CD4-positive, alpha-beta T cell (primary cell): ENCODE measurements around the gene EIF1AX. TPM values are rescaled to one million over a fixed set of nuclear protein-coding genes. Genes with fewer than 3 reads are reported as not detected.

ENCODE experiments used
- ATAC-seq: fragments of 200-7000 bp; cut with Tn5 transposase; one replicate; pipeline ENCODE4 v1.10.0; 2022; ENCODE audit warnings: mild to moderate bottlenecking; ENCODE audit not compliant: poor library complexity
- CTCF ChIA-PET: fragments of 350-600 bp; sonication (Branson Sonifier 250); formaldehyde crosslinking; loops from one replicate; lab custom pipeline; 2021; ENCODE audit warnings: antibody characterized with exemption, inconsistent platforms; lab: Charles Lee
- POLR2A ChIA-PET: fragments of 350-600 bp; sonication (Branson Sonifier 250); formaldehyde crosslinking; loops from one replicate; lab custom pipeline; 2021; ENCODE audit warnings: antibody characterized with exemption, inconsistent platforms; lab: Charles Lee
- DNase-seq, 14 experiments: peaks; one replicate each; pipeline ENCODE4 v3.0.0-alpha.2; 2013 to 2020; ENCODE audit warnings: mixed read lengths in 2 of 14
- H3K27ac ChIP-seq, 2 donors: one replicate each; pipeline versions ENCODE4 v1.5.1 to v1.7.0; 2013; ENCODE audit warnings: low read length in 2 of 2, low read depth in 1 of 2, mild to moderate bottlenecking in 1 of 2
- H3K27me3 ChIP-seq, 2 experiments: 1 replicate in 1 of 2; 2 replicates in 1 of 2; pipeline versions ENCODE4 v1.6.1 to v1.7.0; 2013; ENCODE audit warnings: low read length in 2 of 2, control low read depth in 1 of 2, mild to moderate bottlenecking in 1 of 2, moderate library complexity in 1 of 2; ENCODE audit not compliant: insufficient read depth in 2 of 2, control insufficient read depth in 1 of 2
- H3K36me3 ChIP-seq: one replicate; pipeline ENCODE4 v1.6.1; 2013; ENCODE audit warnings: low read length, control low read depth; ENCODE audit not compliant: insufficient read depth
- H3K4me1 ChIP-seq: one replicate; pipeline ENCODE4 v1.6.1; 2013; ENCODE audit warnings: low read length, control low read depth; ENCODE audit not compliant: insufficient read depth
- H3K4me3 ChIP-seq: one replicate; pipeline ENCODE4 v1.5.1; 2013; ENCODE audit warnings: mild to moderate bottlenecking, low read length, moderate library complexity
- H3K9me3 ChIP-seq, 2 experiments: 1 replicate in 1 of 2; 2 replicates in 1 of 2; pipeline versions ENCODE4 v1.6.1 to v1.7.0; 2013; ENCODE audit warnings: low read length in 2 of 2, mild to moderate bottlenecking in 2 of 2, control low read depth in 1 of 2, moderate library complexity in 1 of 2; ENCODE audit not compliant: control insufficient read depth in 1 of 2, insufficient read depth in 1 of 2
- H3K27ac Mint-ChIP-seq: one replicate; pipeline ENCODE4 v1.8.0; 2020; ENCODE audit warnings: mixed read lengths
- H3K27me3 Mint-ChIP-seq: one replicate; pipeline ENCODE4 v1.8.0; 2021; ENCODE audit warnings: mixed read lengths
- H3K36me3 Mint-ChIP-seq: one replicate; pipeline ENCODE4 v1.8.0; 2021; ENCODE audit warnings: low read depth, mixed read lengths
- H3K4me1 Mint-ChIP-seq: one replicate; pipeline ENCODE4 v1.8.0; 2021; ENCODE audit warnings: low read depth, mixed read lengths
- H3K4me3 Mint-ChIP-seq: one replicate; pipeline ENCODE4 v1.8.0; 2020; ENCODE audit warnings: mild to moderate bottlenecking, mixed read lengths
- H3K9me3 Mint-ChIP-seq: one replicate; pipeline ENCODE4 v1.8.0; 2020; ENCODE audit warnings: mixed read lengths
- intact Hi-C, 2 experiments: fragments of 100-400 bp; cut with DNase I in 1 of 2; cut with micrococcal nuclease in 1 of 2; formaldehyde crosslinking; loops; one replicate each; pipeline versions ENCODE4 v1.15.1 to v1.9.0; 2023 to 2025; cut with DNase I, micrococcal nuclease
- total RNA-seq, 174 experiments: library from RNA in 2 of 174; stranded (reverse) in 2 of 174; gene quantifications; one replicate each; pipeline ENCODE4 v1.2.3 and lab custom pipeline; 2021 to 2026
- TF ChIP-seq, protein P1 (sequence below): fragments of 200-600 bp; IDR thresholded peaks from one replicate; pipeline ENCODE4 v1.8.0; 2022; ENCODE audit warnings: antibody characterized with exemption, mild to moderate bottlenecking

EIF1AX gene
- total RNA-seq, 2 experiments from 2014 or later, result 56.1 to 62.5 TPM

- Mint-ChIP-seq H3K27me3 (no peaks in the 10 kb centered on the region), H3K9me3 (no peaks in the 10 kb centered on the region), H3K27ac (no peak overlapping the region), H3K4me3 (no peak overlapping the region), H3K36me3 (peaks cover 70% of the 10 kb centered on the region), H3K4me1 (peaks cover 16% of the 10 kb centered on the region)
- intact Hi-C loops, result no loop called here
- ATAC-seq, result no peak
- no peak overlapping the region for H3K27ac ChIP-seq
- peaks cover 63% of the 10 kb centered on the region for H3K36me3 ChIP-seq
- CTCF ChIA-PET, result no interaction called here
- no peak for DNase-seq
- H3K9me3 ChIP-seq, result no peaks in the 10 kb centered on the region
- no peaks in the 10 kb centered on the region for H3K4me1 ChIP-seq
- no peaks in the 10 kb centered on the region for H3K27me3 ChIP-seq
- no peak overlapping the region for H3K4me3 ChIP-seq
- TF ChIP-seq, protein P1, sequence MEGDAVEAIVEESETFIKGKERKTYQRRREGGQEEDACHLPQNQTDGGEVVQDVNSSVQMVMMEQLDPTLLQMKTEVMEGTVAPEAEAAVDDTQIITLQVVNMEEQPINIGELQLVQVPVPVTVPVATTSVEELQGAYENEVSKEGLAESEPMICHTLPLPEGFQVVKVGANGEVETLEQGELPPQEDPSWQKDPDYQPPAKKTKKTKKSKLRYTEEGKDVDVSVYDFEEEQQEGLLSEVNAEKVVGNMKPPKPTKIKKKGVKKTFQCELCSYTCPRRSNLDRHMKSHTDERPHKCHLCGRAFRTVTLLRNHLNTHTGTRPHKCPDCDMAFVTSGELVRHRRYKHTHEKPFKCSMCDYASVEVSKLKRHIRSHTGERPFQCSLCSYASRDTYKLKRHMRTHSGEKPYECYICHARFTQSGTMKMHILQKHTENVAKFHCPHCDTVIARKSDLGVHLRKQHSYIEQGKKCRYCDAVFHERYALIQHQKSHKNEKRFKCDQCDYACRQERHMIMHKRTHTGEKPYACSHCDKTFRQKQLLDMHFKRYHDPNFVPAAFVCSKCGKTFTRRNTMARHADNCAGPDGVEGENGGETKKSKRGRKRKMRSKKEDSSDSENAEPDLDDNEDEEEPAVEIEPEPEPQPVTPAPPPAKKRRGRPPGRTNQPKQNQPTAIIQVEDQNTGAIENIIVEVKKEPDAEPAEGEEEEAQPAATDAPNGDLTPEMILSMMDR, result no peak
- POLR2A ChIA-PET, result no interaction called here
Measured at GRCh38 chrX:20177093-20177492, 35.5 kb upstream of the EIF1AX start.

DNA sequence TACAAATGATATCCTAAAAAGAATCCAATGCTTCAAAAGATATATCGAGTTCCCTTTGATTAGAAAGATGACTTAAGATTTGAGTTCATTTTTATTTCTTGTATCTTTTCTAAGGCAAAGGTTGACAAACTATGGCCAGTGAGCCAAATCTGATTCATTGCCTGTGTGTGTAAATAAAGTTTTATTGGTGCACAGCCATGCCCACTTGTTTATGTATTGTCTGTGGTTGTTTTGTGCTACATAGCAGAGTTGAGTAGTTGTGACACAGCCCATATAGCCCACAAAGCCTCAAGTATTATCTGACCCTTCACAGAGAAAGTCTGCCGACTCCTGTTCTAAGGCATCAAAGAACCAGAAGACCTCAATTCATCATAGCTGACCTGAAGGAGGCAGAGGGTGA is 32.2 kb upstream of the EIF1AX start:
- Mint-ChIP-seq H3K9me3 (no peaks in the 10 kb centered on the region), H3K4me1 (peaks cover 2% of the 10 kb centered on the region), H3K4me3 (no peak overlapping the region), H3K36me3 (peaks cover 65% of the 10 kb centered on the region), H3K27ac (no peak overlapping the region), H3K27me3 (no peaks in the 10 kb centered on the region)
- Histone ChIP-seq H3K9me3 (no peaks in the 10 kb centered on the region), H3K27me3 (no peaks in the 10 kb centered on the region), H3K27ac (no peak overlapping the region), H3K36me3 (peaks cover 72% of the 10 kb centered on the region), H3K4me1 (no peaks in the 10 kb centered on the region), H3K4me3 (no peak overlapping the region)
- DNase-seq, result no peak
- POLR2A ChIA-PET, result no interaction called here
- CTCF ChIA-PET, result interaction anchor here (0.6 to 1.0 kb wide), 2 partner anchors 26 to 37 kb away, joined by 3 read pairs; no protein-coding TSS in a partner anchor
- no peak for ATAC-seq
- intact Hi-C loops, result no loop called here
- TF ChIP-seq, protein P1, result no peak

DNA sequence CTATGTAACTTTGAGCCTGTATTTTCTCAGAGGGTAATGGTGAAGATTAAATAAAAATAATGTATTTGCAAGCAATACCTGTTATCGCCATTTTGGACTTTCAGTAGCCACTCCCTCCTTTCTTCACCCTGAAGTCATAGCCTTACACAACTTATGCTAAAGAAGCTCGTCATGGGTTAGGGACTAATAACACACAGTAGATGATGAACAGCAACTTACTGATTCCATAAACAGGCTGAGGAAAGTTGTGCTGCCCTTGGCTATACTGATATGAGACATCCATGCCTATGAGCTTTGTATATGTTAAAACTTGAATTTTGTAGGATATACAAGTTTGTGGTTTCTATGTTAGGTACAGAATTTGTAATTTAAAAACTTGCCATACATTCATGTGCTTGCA is 31.7 kb upstream of the EIF1AX start:
- Histone ChIP-seq H3K27me3 (no peaks in the 10 kb centered on the region), H3K36me3 (peaks cover 73% of the 10 kb centered on the region), H3K9me3 (no peaks in the 10 kb centered on the region), H3K4me3 (no peak overlapping the region), H3K4me1 (no peaks in the 10 kb centered on the region), H3K27ac (no peak overlapping the region)
- Mint-ChIP-seq H3K9me3 (no peaks in the 10 kb centered on the region), H3K4me3 (no peak overlapping the region), H3K27me3 (no peaks in the 10 kb centered on the region), H3K36me3 (peaks cover 67% of the 10 kb centered on the region), H3K4me1 (no peaks in the 10 kb centered on the region), H3K27ac (no peak overlapping the region)
- ATAC-seq (no peak), DNase-seq (no peak)
- TF ChIP-seq, protein P1, result no peak
- CTCF ChIA-PET, result interaction anchor here (0.6 to 1.0 kb wide), 2 partner anchors 27 to 38 kb away, joined by 3 read pairs; no protein-coding TSS in a partner anchor
- intact Hi-C loops, result no loop called here
- POLR2A ChIA-PET, result no interaction called here
